PC-3 (cell line): ENCODE results near the gene ADGRV1. TPM values are rescaled to one million over a fixed set of nuclear protein-coding genes. Genes with fewer than 3 reads are reported as not detected.
"Not testable (repeated sequence)": the region's sequence is repeated elsewhere in the genome, so short reads cannot be mapped to it uniquely, and the experiment has no call there.

Experiments used
- ATAC-seq: fragments of 200-7000 bp; cut with Tn5 transposase; 2 replicates; pipeline ENCODE4 v1.9.1; 2020; ENCODE audit warnings: mild to moderate bottlenecking, moderate library complexity
- BruUV-seq: library from RNA; stranded (reverse); fragments of 400-500 nt; replicated peaks from 2 replicates; lab custom pipeline; 2021; lab: Mats Ljungman, UMichigan
- CTCF ChIA-PET: fragments of 300-600 bp; sonication (Branson Sonifier 250); formaldehyde crosslinking; loops from one replicate; lab custom pipeline; 2022; ENCODE audit warnings: antibody characterized with exemption; lab: Charles Lee
- POLR2A ChIA-PET: fragments of 300-600 bp; sonication (Branson Sonifier 250); formaldehyde crosslinking; loops from one replicate; lab custom pipeline; 2022; ENCODE audit warnings: antibody characterized with exemption; ENCODE audit not compliant: unreplicated experiment; lab: Charles Lee
- DNase-seq: peaks from one replicate; pipeline ENCODE4 v3.0.0-alpha.2; 2015
- H2AFZ ChIP-seq: fragments of 300-600 bp; sonication (generic); 2 replicates; pipeline ENCODE4 v1.6.0; 2016; ENCODE audit warnings: antibody characterized with exemption, low read length
- H3F3A ChIP-seq: fragments of 300-600 bp; sonication (generic); one replicate; pipeline ENCODE4 v1.6.0; 2017; ENCODE audit warnings: antibody characterized with exemption, low read length, control low read depth, mild to moderate bottlenecking; ENCODE audit not compliant: unreplicated experiment
- H3K27ac ChIP-seq: fragments of 300-600 bp; sonication (generic); 2 replicates; pipeline ENCODE4 v1.5.1; 2016; ENCODE audit warnings: mild to moderate bottlenecking, low read length
- H3K27me3 ChIP-seq: fragments of 300-600 bp; sonication (generic); 2 replicates; pipeline ENCODE4 v1.6.1; 2016; ENCODE audit warnings: low read length, mixed read lengths
- H3K36me3 ChIP-seq: fragments of 300-600 bp; sonication (generic); 2 replicates; pipeline ENCODE4 v1.6.1; 2016; ENCODE audit warnings: low read depth, mixed run types, low read length, mixed read lengths
- H3K4me1 ChIP-seq: fragments of 300-600 bp; sonication (generic); 2 replicates; pipeline ENCODE4 v1.5.1; 2016; ENCODE audit warnings: low read length; ENCODE audit not compliant: insufficient read depth
- H3K4me2 ChIP-seq: fragments of 300-600 bp; sonication (generic); 2 replicates; pipeline ENCODE4 v1.6.0; 2016; ENCODE audit warnings: low read length
- H3K4me3 ChIP-seq: fragments of 300-600 bp; sonication (generic); 2 replicates; pipeline ENCODE4 v1.5.1; 2016; ENCODE audit warnings: mild to moderate bottlenecking, low read length, mixed read lengths
- H3K79me2 ChIP-seq: fragments of 300-600 bp; sonication (generic); 2 replicates; pipeline ENCODE4 v1.6.1; 2017; ENCODE audit warnings: low read length, mixed read lengths
- H3K9ac ChIP-seq: fragments of 300-600 bp; sonication (generic); 2 replicates; pipeline ENCODE4 v1.6.0; 2016; ENCODE audit warnings: mild to moderate bottlenecking, low read length
- H3K9me2 ChIP-seq: fragments of 300-600 bp; sonication (generic); replicated peaks from 2 replicates; pipeline ENCODE4 v1.6.1; 2016; ENCODE audit warnings: mixed run types, low read length, mixed read lengths
- H3K9me3 ChIP-seq: fragments of 300-600 bp; sonication (generic); 2 replicates; pipeline ENCODE4 v1.6.1; 2016; ENCODE audit warnings: low read length, mixed read lengths
- H4K20me1 ChIP-seq: fragments of 300-600 bp; sonication (generic); 2 replicates; pipeline ENCODE4 v1.6.1; 2016; ENCODE audit warnings: low read length, mixed read lengths
- CTCF ChIP-seq: fragments of 300-600 bp; sonication (generic); conservative IDR thresholded peaks from 2 replicates; pipeline ENCODE4 v1.5.1; 2017; ENCODE audit warnings: antibody characterized with exemption, low read depth, mild to moderate bottlenecking, low read length
- EZH2 ChIP-seq: fragments of 300-600 bp; sonication (generic); IDR thresholded peaks from one replicate; pipeline ENCODE4 v1.6.1; 2017; ENCODE audit warnings: antibody characterized with exemption, mild to moderate bottlenecking, low read length; ENCODE audit not compliant: unreplicated experiment
- EZH2phosphoT487 ChIP-seq: fragments of 300-600 bp; sonication (generic); IDR thresholded peaks from 2 replicates; pipeline ENCODE4 v1.6.1; 2018; ENCODE audit warnings: mild to moderate bottlenecking, antibody characterized with exemption, low read length, borderline replicate concordance
- intact Hi-C: fragments of 100-400 bp; cut with micrococcal nuclease; formaldehyde crosslinking; loops from 2 replicates; pipeline ENCODE4 v1.9.0; 2023
- total RNA-seq: library from RNA; depleted of rRNA; stranded (reverse); fragments of >200 nt; gene quantifications from 2 replicates; pipeline ENCODE4 v1.2.3, GENCODE V29; 2014

The ADGRV1 gene
- total RNA-seq, 1 experiment from 2014 or later: 22.7 TPM

GRCh38 chr5:90968319-90968718 is 409.7 kb downstream of the ADGRV1 start:
- no TSS peak for BruUV-seq
- no peaks in the 10 kb centered on the region for H3K27me3 ChIP-seq
- H3K9me2 ChIP-seq: no peaks in the 10 kb centered on the region
- no peak overlapping the region for H3K9ac ChIP-seq
- H3K79me2 ChIP-seq: no peaks in the 10 kb centered on the region
- no peaks in the 10 kb centered on the region for H3F3A ChIP-seq
- H3K9me3 ChIP-seq: no peaks in the 10 kb centered on the region
- H3K4me1 ChIP-seq: no peaks in the 10 kb centered on the region
- no peak overlapping the region for H3K4me3 ChIP-seq
- H3K27ac ChIP-seq: no peak overlapping the region
- no peak overlapping the region for H2AFZ ChIP-seq
- no peaks in the 10 kb centered on the region for H4K20me1 ChIP-seq
- TF ChIP-seq CTCF (no peak), EZH2 (no peak), EZH2phosphoT487 (no peak)
- POLR2A ChIA-PET: no interaction called here
- no peaks in the 10 kb centered on the region for H3K36me3 ChIP-seq
- CTCF ChIA-PET: no interaction called here
- DNase-seq (no peak), ATAC-seq (no peak)
- H3K4me2 ChIP-seq: no peak overlapping the region
- intact Hi-C loops: no loop called here

- CTCF ChIA-PET, BruUV-seq: not testable (repeated sequence)
These were observed 411.3 kb downstream of the ADGRV1 start for GRCh38 chr5:90969945-90970344.

GRCh38 chr5:90981177-90981576 is 422.6 kb downstream of the ADGRV1 start:
- Histone ChIP-seq H4K20me1 (no peaks in the 10 kb centered on the region), H3K27ac (no peak overlapping the region), H3K9ac (no peak overlapping the region), H2AFZ (no peak overlapping the region), H3K36me3 (no peaks in the 10 kb centered on the region), H3K9me2 (no peaks in the 10 kb centered on the region), H3K9me3 (no peaks in the 10 kb centered on the region), H3K4me3 (no peak overlapping the region), H3K79me2 (no peaks in the 10 kb centered on the region), H3K4me2 (no peak overlapping the region), H3K27me3 (no peaks in the 10 kb centered on the region), H3K4me1 (peaks cover 18% of the 10 kb centered on the region), H3F3A (peaks cover 5% of the 10 kb centered on the region)
- intact Hi-C loops: no loop called here
- no TSS peak for BruUV-seq
- ChIA-PET POLR2A (no interaction called here), CTCF (no interaction called here)
- no peak for DNase-seq
- ATAC-seq: no peak
- TF ChIP-seq CTCF (no peak), EZH2 (no peak), EZH2phosphoT487 (no peak)

More at GRCh38 chr5:90969945-90970344, 411.3 kb downstream of the ADGRV1 start:
- H3K36me3 ChIP-seq, H3F3A ChIP-seq, H3K4me3 ChIP-seq, intact Hi-C loops, H3K9ac ChIP-seq, H3K9me2 ChIP-seq, H2AFZ ChIP-seq, H3K4me2 ChIP-seq, POLR2A ChIA-PET, DNase-seq, ATAC-seq, H3K9me3 ChIP-seq, H3K4me1 ChIP-seq, H4K20me1 ChIP-seq, H3K79me2 ChIP-seq, H3K27ac ChIP-seq, H3K27me3 ChIP-seq: not testable (repeated sequence)
